ENCODE measurements around the gene MCTP1.
"Not testable (repeated sequence)": the region's sequence is repeated elsewhere in the genome, so short reads cannot be mapped to it uniquely, and the experiment has no call there.

MCTP1 gene

GRCh38 chr5:95020345-95020744 lies 264.5 kb downstream of the MCTP1 start:
- no peak for DNase-seq

DNA sequence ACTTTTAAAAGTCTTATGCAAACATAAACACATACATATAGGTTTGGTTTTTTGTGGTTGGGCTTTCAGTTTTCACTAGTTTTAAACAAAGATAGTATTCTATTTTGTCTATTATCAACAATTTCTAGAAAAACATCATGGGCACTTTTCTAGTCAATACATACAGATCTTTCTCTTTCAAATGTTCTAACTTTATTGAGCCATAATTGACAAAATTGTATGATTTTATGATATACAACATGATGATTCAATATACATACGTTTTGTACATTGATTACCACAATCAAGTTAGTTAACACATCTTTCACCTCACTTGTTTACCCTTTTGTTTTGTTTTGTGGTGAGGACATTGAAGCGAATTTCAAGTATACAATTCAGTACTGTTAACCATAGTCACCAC lies 265.9 kb downstream of the MCTP1 start:
- DNase-seq: no peak

GRCh38 chr5:95018511-95018910 lies 266.4 kb downstream of the MCTP1 start:
- no peak for DNase-seq

GRCh38 chr5:95009812-95010211 lies 275.1 kb downstream of the MCTP1 start:
- DNase-seq: no peak

DNA sequence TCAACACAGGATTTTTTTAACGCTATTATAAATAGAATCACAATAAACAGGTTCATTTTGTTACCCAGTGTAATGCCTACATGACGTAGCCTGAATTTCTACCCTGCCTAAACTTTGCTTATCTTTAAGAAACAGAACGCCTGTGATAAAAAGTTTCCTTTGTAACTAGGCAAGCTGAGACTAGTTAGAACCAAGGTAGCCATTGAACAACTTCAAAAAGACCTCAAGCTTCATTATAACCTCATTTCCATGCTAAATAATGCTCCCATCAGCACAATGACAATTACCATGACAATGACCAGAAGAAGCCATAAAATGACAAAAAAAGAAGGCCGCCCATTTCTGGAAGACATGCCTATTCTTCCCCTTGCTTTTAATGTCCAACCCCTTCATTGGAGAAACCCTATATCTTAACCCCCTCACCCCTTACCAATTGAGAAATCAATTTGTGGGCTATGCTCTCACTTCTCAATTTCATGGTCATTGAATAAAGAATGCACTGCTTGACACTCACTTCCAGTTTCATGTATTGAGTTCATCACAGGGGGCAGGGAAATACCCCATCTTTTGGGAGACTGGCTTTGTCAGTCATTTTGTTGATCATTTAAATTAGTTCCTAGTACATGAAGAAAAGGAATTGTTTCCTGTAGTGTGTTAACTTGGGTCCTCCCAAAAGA lies 276.8 kb downstream of the MCTP1 start:
- no peak for DNase-seq

DNA sequence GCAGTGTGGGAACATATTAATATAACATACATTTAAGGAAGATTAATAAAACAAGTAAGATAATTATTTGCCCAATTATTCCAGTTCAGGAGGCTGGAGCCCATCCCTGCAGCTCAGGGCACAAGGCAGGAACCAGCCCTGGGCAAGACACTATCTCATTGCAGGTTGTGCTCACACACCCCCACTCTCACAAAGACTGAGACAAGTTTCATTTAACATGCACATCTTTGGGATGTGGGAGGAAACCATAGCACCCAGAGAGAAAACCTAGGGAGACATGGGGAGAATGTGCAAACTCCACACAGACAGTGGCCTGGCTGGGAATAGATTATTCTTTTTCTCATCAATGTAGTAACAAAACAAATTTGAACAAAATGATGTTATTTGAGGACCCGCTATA lies 279.1 kb downstream of the MCTP1 start:
- no peak for DNase-seq

GRCh38 chr5:94998670-94999069 lies 286.2 kb downstream of the MCTP1 start:
- no peak for DNase-seq

DNA sequence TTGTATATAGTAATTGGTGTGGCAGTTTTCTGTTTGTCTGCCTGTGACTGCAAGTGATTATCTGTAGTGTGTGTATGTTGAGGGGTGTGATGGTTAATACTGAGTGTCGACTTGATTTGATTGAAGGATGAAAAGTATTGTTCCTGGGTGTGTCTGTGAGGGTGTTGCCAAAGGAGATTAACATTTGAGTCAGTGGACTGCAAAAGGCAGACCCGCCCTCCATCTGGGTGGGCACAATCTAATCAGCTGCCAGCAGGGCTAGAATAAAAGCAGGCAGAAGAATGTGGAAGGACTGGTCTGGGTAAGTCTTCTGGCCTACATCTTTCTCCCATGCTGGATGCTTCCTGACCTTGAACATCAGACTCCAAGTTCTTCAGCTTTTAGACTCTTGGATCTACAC lies 290.4 kb downstream of the MCTP1 start:
- not testable (repeated sequence) for DNase-seq

DNA sequence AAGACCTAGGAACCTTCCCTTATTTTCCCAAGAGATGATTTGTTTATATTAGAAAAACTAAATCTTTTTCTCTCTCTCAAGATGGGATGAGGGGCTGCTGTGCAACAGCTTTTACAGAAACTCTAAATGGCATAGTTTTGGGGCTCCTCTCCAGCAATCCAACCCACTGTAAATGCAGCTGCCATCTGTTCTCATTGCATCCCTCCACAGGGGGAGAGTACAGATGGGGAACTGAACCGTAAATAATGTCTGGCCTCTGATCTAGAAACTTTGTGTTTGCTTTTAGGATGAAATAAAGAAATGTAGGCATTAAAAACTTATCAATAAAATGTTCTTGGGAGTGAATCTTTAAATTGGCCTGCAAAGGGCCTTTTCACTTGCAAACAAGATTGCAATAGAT lies 291.4 kb downstream of the MCTP1 start:
- DNase-seq: no peak

DNA sequence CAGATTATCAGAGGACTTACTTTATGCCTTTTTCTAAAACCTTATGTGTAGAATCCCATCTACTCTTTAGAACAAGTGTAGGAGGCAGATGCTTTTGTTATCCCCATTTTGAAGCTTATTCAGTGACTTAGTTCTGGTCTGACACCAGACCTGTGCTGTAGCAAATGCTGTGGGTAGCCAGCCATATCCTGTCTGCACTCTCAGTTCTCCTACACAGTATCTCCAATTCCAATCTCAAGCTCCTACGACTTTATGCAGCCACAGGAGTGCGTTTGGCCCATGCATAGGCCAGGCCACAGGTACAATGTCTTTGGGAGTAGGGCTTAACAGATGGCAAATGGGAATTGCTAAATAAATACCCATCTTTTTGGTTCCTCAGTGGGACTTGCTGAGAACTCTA lies 292.6 kb downstream of the MCTP1 start:
- DNase-seq: no peak

GRCh38 chr5:94983861-94984535 lies 300.9 kb downstream of the MCTP1 start:
- DNase-seq: no peak

- DNase-seq: no peak
Measured at GRCh38 chr5:94977437-94977836, 307.5 kb downstream of the MCTP1 start.

GRCh38 chr5:94976853-94977252 lies 308.0 kb downstream of the MCTP1 start:
- no peak for DNase-seq

DNA sequence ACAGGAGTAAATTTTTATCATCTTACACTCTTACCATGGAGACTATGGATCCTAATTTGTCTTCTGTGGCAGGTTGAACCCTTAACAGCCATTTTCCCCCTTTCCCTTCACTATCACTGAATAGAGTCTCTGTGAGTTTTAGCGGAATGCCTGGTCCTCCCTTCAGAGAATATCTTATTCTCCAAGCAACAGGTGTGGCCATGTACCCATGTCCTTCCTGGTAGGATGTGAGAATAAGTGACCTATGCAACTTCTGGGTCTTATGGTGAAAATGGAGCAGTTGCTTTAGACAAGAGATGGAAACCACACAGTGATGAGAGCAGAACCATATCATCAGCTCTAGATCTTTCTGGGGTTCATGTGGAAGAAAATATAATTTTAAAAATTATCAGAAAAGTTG lies 312.6 kb downstream of the MCTP1 start:
- DNase-seq: no peak

- DNase-seq: no peak
Measured at GRCh38 chr5:94969174-94969573, 315.7 kb downstream of the MCTP1 start.

DNA sequence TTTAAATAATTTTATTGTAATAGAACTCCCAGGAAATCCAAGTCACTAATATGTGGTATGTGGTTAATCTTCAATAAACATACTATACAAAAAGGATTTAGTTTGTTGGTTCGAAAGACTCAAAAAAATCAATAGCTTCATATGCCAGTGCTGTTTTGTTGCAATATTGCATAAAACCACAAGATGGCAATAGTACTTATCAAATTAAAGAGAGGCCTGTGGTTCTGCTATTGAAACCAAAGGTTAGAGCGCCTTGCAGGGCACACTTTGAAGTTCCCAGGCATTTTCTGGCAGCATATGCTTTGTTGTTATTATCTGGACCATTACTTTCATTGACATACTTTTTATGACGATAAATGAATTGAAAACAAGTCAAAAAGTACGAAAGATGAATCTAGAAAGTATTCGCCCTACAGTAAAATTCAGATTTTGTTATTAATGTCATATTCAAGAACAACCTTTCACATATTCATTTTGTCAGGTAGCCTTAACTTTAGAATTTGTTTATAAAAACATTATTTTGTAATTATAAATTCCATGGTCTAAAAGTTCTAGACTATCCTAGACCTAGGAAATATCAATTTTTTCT lies 316.3 kb downstream of the MCTP1 start:
- peak; percentile 42 for DNase-seq

DNA sequence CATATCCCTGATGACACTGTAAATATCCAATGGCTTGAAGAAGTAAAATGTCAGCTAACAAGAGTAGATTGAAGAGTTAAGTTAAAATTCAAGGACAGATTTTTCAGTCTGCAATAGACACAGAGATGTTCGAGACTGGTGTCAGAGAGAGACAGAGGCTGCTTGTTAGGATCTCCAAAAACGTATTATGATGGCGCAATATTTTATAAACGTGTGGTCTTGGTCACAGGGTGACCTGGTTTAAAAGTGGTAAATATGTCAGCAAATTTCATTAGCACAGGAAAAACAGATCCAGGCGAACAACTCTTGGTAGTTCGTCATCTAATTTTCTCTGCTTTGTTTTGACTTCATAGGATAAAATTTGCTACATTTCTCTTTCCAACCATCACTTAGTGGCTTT lies 317.4 kb downstream of the MCTP1 start:
- no peak for DNase-seq

GRCh38 chr5:94959279-94959678 lies 325.6 kb downstream of the MCTP1 start:
- DNase-seq: not testable (repeated sequence)

DNA sequence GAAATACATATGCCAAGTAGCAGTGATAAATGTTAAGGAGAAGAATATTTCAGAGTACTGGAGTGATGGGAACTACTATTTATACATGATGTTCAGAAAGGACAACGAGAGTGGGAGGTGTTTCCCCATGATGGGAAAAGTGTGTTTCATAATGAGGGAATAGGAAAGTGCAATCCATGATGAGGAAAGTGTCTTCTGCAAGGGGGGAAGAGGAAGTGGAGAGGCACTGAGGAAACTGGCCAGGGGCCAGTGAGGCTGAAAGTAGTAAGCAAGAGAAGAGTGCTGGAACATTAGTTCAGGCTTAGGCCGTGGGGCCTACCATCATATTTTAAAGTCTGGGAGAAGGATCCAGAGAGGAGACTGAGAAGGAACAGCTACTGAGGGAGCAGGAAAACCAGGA lies 339.2 kb downstream of the MCTP1 start:
- no peak for DNase-seq

- DNase-seq: no peak
Measured at GRCh38 chr5:94944160-94944559, 340.7 kb downstream of the MCTP1 start.

GRCh38 chr5:94941122-94941755 lies 343.7 kb downstream of the MCTP1 start:
- no peak for DNase-seq

DNA sequence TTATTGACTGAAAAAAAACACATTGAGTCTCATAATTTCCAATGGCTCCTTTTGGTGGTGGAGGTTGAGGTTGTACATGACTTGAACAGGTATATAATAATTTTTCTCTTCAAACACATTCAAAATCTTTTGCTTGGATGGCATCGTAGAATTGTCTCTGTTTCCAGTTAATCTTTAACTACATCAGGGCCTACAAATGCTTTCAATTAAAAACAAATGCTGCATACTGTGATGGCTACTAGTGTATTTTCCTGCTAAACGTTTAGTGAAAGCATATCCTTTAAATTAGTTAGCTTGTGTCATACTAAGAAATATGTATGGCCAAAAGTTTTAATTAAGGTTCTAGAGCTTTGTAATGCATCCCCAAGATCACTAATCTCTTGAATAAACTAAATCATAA lies 352.6 kb downstream of the MCTP1 start:
- no peak for DNase-seq

DNA sequence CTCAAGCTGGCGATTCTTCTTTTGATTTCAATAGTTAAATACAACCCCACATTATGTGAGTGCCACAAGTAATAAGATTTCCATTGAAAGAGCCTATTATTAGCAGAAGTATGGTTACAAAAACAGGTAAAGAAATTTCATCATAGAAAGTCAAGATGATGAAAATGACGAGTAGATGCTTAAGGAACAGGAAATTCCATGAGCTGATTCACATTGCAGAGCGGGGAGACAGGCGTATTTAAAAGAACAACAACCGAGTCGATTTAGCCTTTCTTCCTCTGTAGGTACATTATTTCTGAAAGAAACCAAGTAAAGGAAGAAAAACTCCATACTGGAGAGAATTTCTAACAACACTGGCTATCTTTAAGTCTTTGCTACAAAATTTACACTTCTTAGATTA lies 356.0 kb downstream of the MCTP1 start:
- no peak for DNase-seq

DNA sequence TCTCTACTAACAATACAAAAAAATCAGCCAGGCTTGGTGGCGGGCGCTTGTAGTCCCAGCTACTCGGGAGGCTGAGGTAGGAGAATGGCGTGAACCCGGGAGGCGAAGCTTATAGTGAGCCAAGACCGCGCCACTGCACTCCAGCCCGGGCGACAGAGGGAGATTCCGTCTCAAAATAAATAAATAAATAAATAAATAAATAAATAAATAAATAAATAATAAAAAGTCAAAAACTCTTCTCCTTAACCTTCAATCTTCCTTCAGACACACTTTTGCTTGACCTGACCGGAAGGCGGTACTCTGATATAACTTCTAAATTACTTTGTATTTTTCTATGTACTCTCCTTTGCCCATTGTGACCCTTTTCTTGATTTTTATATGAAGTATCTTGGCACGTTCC lies 364.3 kb downstream of the MCTP1 start:
- no peak for DNase-seq
